GM12891 (cell line): Measurements from ENCODE around the gene SMDT1.

ENCODE experiments used
- DNase-seq: peaks from one replicate; pipeline ENCODE4 v3.0.0; 2011; ENCODE audit warnings: low spot score; ENCODE audit not compliant: insufficient read length
- FAIRE-seq: peaks from 2 replicates; lab custom pipeline; 2011; peaks lifted over from hg19 to GRCh38; lab: Jason Lieb, UNC
- PAX5 ChIP-seq: IDR thresholded peaks from 2 replicates; pipeline ENCODE4 v1.6.1; 2011; ENCODE audit warnings: low read length, moderate library complexity, mild to moderate bottlenecking; ENCODE audit not compliant: insufficient read depth, severe bottlenecking
- POLR2A ChIP-seq: IDR thresholded peaks from 2 replicates; pipeline ENCODE4 v1.6.1; 2011; ENCODE audit warnings: low read depth, low read length, control low read depth
- POLR2AphosphoS5 ChIP-seq: IDR thresholded peaks from 2 replicates; pipeline ENCODE4 v1.6.1; 2011; ENCODE audit warnings: low read depth, low read length, control low read depth
- POU2F2 ChIP-seq: IDR thresholded peaks from 2 replicates; pipeline ENCODE4 v1.6.1; 2011; ENCODE audit warnings: low read depth, mild to moderate bottlenecking, control low read depth, low read length, moderate library complexity
- SPI1 ChIP-seq: IDR thresholded peaks from 2 replicates; pipeline ENCODE4 v1.6.1; 2011; ENCODE audit warnings: low read depth, low read length, control low read depth
- TAF1 ChIP-seq: IDR thresholded peaks from 2 replicates; pipeline ENCODE4 v1.6.1; 2011; ENCODE audit warnings: low read depth, low read length, control low read depth

Gene SMDT1

GRCh38 chr22:42061041-42061440 lies 18.5 kb upstream of the SMDT1 start:
- DNase-seq: no peak
- no peak for FAIRE-seq
- TF ChIP-seq POLR2A (no peak), POLR2AphosphoS5 (no peak), SPI1 (no peak), PAX5 (no peak), POU2F2 (no peak), TAF1 (no peak)

GRCh38 chr22:42062506-42063170 lies 16.9 kb upstream of the SMDT1 start:
- DNase-seq (no peak), FAIRE-seq (no peak)

GRCh38 chr22:42064629-42065028 lies 14.9 kb upstream of the SMDT1 start:
- no peak for FAIRE-seq
- no peak for DNase-seq
- TF ChIP-seq POLR2AphosphoS5 (no peak), SPI1 (no peak), POLR2A (no peak), POU2F2 (no peak), TAF1 (no peak), PAX5 (no peak)

More at GRCh38 chr22:42062506-42063170, 16.9 kb upstream of the SMDT1 start:
- TF ChIP-seq PAX5 (no peak), POLR2AphosphoS5 (no peak), POU2F2 (no peak), TAF1 (no peak), SPI1 (no peak), POLR2A (no peak)

- FAIRE-seq (no peak), DNase-seq (no peak)
- TF ChIP-seq TAF1 (no peak), PAX5 (no peak), POLR2AphosphoS5 (no peak), SPI1 (no peak), POLR2A (no peak), POU2F2 (no peak)
Measured at GRCh38 chr22:42065438-42066125, 13.9 kb upstream of the SMDT1 start.

GRCh38 chr22:42066126-42066761 lies 13.3 kb upstream of the SMDT1 start:
- no peak for FAIRE-seq

GRCh38 chr22:42066937-42067336 lies 12.6 kb upstream of the SMDT1 start:
- DNase-seq (no peak), FAIRE-seq (no peak)
- TF ChIP-seq POU2F2 (no peak), SPI1 (no peak), TAF1 (no peak), POLR2A (no peak), POLR2AphosphoS5 (no peak), PAX5 (no peak)

More at GRCh38 chr22:42066126-42066761, 13.3 kb upstream of the SMDT1 start:
- DNase-seq: no peak
- no peak for TF ChIP-seq POLR2AphosphoS5
- TF ChIP-seq TAF1: no peak
- TF ChIP-seq POLR2A: no peak

- TF ChIP-seq POU2F2 (no peak), POLR2A (no peak), POLR2AphosphoS5 (no peak), SPI1 (no peak), TAF1 (no peak), PAX5 (no peak)
- DNase-seq (no peak), FAIRE-seq (peak; percentile 9)
Measured at GRCh38 chr22:42067671-42068251, 11.7 kb upstream of the SMDT1 start.

- DNase-seq (no peak), FAIRE-seq (no peak)
- TF ChIP-seq PAX5: no peak
- TF ChIP-seq POLR2AphosphoS5: no peak
- no peak for TF ChIP-seq SPI1
- no peak for TF ChIP-seq TAF1
- no peak for TF ChIP-seq POU2F2
- TF ChIP-seq POLR2A: no peak
Measured at GRCh38 chr22:42068291-42068690, 11.2 kb upstream of the SMDT1 start.

DNA sequence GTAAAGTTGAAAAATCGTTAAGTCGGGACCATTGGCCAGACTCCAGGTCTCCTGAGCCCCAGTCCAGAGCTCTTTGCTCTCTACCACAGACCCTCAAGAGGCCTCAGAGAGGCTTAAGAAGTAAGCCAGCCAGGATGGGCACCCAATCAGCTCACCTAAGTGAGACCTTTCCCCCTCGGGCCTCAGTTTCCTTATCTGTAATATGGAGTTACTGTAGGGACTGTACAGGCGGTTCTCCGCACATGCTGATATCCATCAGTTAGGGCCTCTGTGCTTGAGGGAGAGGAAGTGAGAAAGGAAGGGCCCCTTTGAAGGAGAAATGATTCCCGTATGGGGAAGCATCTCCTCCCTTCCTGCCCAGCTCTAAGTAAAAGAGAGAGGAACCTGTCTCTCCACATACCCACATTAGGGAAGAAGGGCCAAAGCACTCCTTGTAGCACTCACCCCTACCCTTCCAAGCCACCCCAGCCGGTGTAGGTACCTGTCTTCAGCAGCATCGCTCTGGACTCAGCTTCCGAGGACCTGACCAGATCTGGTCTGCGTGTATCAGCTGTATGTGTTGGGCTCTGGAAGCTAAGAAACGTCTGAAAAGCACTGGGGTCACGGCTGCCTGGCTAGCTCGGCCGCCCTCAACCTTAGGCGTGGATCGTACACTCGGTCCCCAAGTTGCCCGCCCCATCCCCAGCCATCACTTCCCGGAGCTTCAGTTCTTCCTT lies 9.5 kb upstream of the SMDT1 start:
- TF ChIP-seq PAX5 (no peak), POLR2A (no peak), SPI1 (peak; percentile 75), POU2F2 (no peak), TAF1 (no peak), POLR2AphosphoS5 (no peak)
- FAIRE-seq (no peak), DNase-seq (peak; percentile 38)
